Measurements from ENCODE around the gene DICER1.
"Not testable (repeated sequence)": the region's sequence is repeated elsewhere in the genome, so short reads cannot be mapped to it uniquely, and the experiment has no call there.

DICER1 gene

GRCh38 chr14:95190346-95190840, 33.1 kb upstream of the DICER1 start:
- no peak overlapping the region for H3K27ac Mint-ChIP-seq
- DNase-seq: no peak
- ATAC-seq: no peak
- H3K4me3 Mint-ChIP-seq: no peak overlapping the region
- H3K9me3 Mint-ChIP-seq: peaks cover 4 to 6% of the 10 kb centered on the region in 2 donors
- H3K27me3 Mint-ChIP-seq: peaks cover 44% of the 10 kb centered on the region
- peaks cover 14% of the 10 kb centered on the region for H3K4me1 Mint-ChIP-seq

- no peak for ATAC-seq
- no peak overlapping the region for H3K4me3 Mint-ChIP-seq
- H3K27me3 Mint-ChIP-seq: peaks cover 53% of the 10 kb centered on the region
- no peak overlapping the region for H3K27ac Mint-ChIP-seq
- DNase-seq: no peak
- peaks cover 4 to 6% of the 10 kb centered on the region in 2 donors for H3K9me3 Mint-ChIP-seq
- H3K4me1 Mint-ChIP-seq: peaks cover 16% of the 10 kb centered on the region
Measured at GRCh38 chr14:95189367-95190132, 32.2 kb upstream of the DICER1 start.

- DNase-seq: no peak
- H3K27ac Mint-ChIP-seq: no peak overlapping the region
- H3K4me1 Mint-ChIP-seq: peaks cover 16% of the 10 kb centered on the region
- H3K4me3 Mint-ChIP-seq: no peak overlapping the region
- H3K27me3 Mint-ChIP-seq: peaks cover 53% of the 10 kb centered on the region
- ATAC-seq: no peak
- peaks cover 4 to 6% of the 10 kb centered on the region in 2 donors for H3K9me3 Mint-ChIP-seq
Measured at GRCh38 chr14:95188380-95188779, 31.1 kb upstream of the DICER1 start.

- ATAC-seq: no peak
Measured at GRCh38 chr14:95185767-95186392, 28.6 kb upstream of the DICER1 start.

GRCh38 chr14:95185033-95185766, 27.9 kb upstream of the DICER1 start:
- H3K4me3 Mint-ChIP-seq: peak overlapping the region in 1 of 2 donors; percentile 16
- H3K27me3 Mint-ChIP-seq: peaks cover 43% of the 10 kb centered on the region
- DNase-seq (no peak), ATAC-seq (no peak)
- peak overlapping the region in 1 of 2 donors; percentile 72 for H3K27ac Mint-ChIP-seq
- H3K9me3 Mint-ChIP-seq: peaks cover 4 to 6% of the 10 kb centered on the region in 2 donors
- H3K4me1 Mint-ChIP-seq: peaks cover 7% of the 10 kb centered on the region

More at GRCh38 chr14:95185767-95186392, 28.6 kb upstream of the DICER1 start:
- Mint-ChIP-seq H3K4me3 (peak overlapping the region in 1 of 2 donors; percentile 16), H3K9me3 (peaks cover 4 to 6% of the 10 kb centered on the region in 2 donors), H3K27me3 (peaks cover 50% of the 10 kb centered on the region), H3K27ac (no peak overlapping the region), H3K4me1 (peaks cover 9% of the 10 kb centered on the region)
- no peak for DNase-seq

GRCh38 chr14:95184413-95184790, 27.1 kb upstream of the DICER1 start:
- Mint-ChIP-seq H3K27ac (no peak overlapping the region), H3K9me3 (peaks cover 4 to 6% of the 10 kb centered on the region in 2 donors), H3K27me3 (peaks cover 43% of the 10 kb centered on the region), H3K4me1 (peaks cover 7% of the 10 kb centered on the region), H3K4me3 (no peak overlapping the region)
- DNase-seq: no peak
- no peak for ATAC-seq

- ATAC-seq (no peak), DNase-seq (no peak)
- peaks cover 43% of the 10 kb centered on the region for H3K27me3 Mint-ChIP-seq
- H3K9me3 Mint-ChIP-seq: peaks cover 4 to 6% of the 10 kb centered on the region in 2 donors
- H3K27ac Mint-ChIP-seq: no peak overlapping the region
- no peak overlapping the region for H3K4me3 Mint-ChIP-seq
- H3K4me1 Mint-ChIP-seq: peaks cover 7% of the 10 kb centered on the region
Measured at GRCh38 chr14:95183532-95184412, 26.4 kb upstream of the DICER1 start.

GRCh38 chr14:95183082-95183481, 25.8 kb upstream of the DICER1 start:
- no peak for ATAC-seq
- H3K27ac Mint-ChIP-seq: no peak overlapping the region
- no peak overlapping the region for H3K4me3 Mint-ChIP-seq
- peaks cover 36% of the 10 kb centered on the region for H3K27me3 Mint-ChIP-seq
- H3K4me1 Mint-ChIP-seq: peaks cover 7% of the 10 kb centered on the region
- peaks cover 1 to 4% of the 10 kb centered on the region in 2 donors for H3K9me3 Mint-ChIP-seq
- DNase-seq: no peak

GRCh38 chr14:95182379-95182778, 25.1 kb upstream of the DICER1 start:
- Mint-ChIP-seq H3K27ac (no peak overlapping the region), H3K27me3 (peaks cover 29% of the 10 kb centered on the region), H3K4me1 (peaks cover 7% of the 10 kb centered on the region), H3K9me3 (no peaks in the 10 kb centered on the region), H3K4me3 (no peak overlapping the region)
- ATAC-seq: no peak
- no peak for DNase-seq

GRCh38 chr14:95180966-95181741, 23.8 kb upstream of the DICER1 start:
- Mint-ChIP-seq H3K27ac (peak overlapping the region in 1 of 2 donors; percentile 82), H3K4me3 (no peak overlapping the region), H3K4me1 (peaks cover 7% of the 10 kb centered on the region), H3K27me3 (peaks cover 17% of the 10 kb centered on the region), H3K9me3 (no peaks in the 10 kb centered on the region)
- DNase-seq: no peak
- ATAC-seq: no peak

- not testable (repeated sequence) for DNase-seq, H3K9me3 Mint-ChIP-seq, H3K27ac Mint-ChIP-seq, H3K4me1 Mint-ChIP-seq, H3K27me3 Mint-ChIP-seq, ATAC-seq, H3K4me3 Mint-ChIP-seq
Measured at GRCh38 chr14:95175670-95176069, 18.3 kb upstream of the DICER1 start.

- ATAC-seq (no peak), DNase-seq (no peak)
- Mint-ChIP-seq H3K27ac (no peak overlapping the region), H3K27me3 (no peaks in the 10 kb centered on the region), H3K4me3 (no peak overlapping the region), H3K9me3 (no peaks in the 10 kb centered on the region), H3K4me1 (no peaks in the 10 kb centered on the region)
Measured at GRCh38 chr14:95174184-95174792, 17.0 kb upstream of the DICER1 start.

GRCh38 chr14:95173518-95173917, 16.2 kb upstream of the DICER1 start:
- Mint-ChIP-seq H3K27me3 (no peaks in the 10 kb centered on the region), H3K9me3 (no peaks in the 10 kb centered on the region)
- no peak for DNase-seq

GRCh38 chr14:95167177-95167576, 9.8 kb upstream of the DICER1 start:
- ATAC-seq: no peak
- peaks cover 15 to 29% of the 10 kb centered on the region in 2 donors for H3K9me3 Mint-ChIP-seq
- H3K27ac Mint-ChIP-seq: no peak overlapping the region
- DNase-seq: no peak
- H3K4me1 Mint-ChIP-seq: no peaks in the 10 kb centered on the region
- H3K4me3 Mint-ChIP-seq: no peak overlapping the region
- H3K27me3 Mint-ChIP-seq: no peaks in the 10 kb centered on the region

More at GRCh38 chr14:95173518-95173917, 16.2 kb upstream of the DICER1 start:
- Mint-ChIP-seq H3K27ac (no peak overlapping the region), H3K4me1 (no peaks in the 10 kb centered on the region), H3K4me3 (no peak overlapping the region)
- ATAC-seq: no peak
